Mesenchymal stem cell (in vitro differentiated cells and primary cell): ENCODE results near the gene RARRES1.
A peak's percentile ranks its signal among the peaks of the same experiment; 100 is the strongest.

Experiments used
- DNase-seq: peaks from one replicate; pipeline ENCODE4 v3.0.0-alpha.2; 2013
- H2AFZ ChIP-seq: one replicate; pipeline ENCODE4 v1.6.1; 2013; ENCODE audit warnings: low read depth, mild to moderate bottlenecking, control low read depth, inconsistent platforms, low read length, moderate library complexity
- H2AK5ac ChIP-seq: 2 replicates; pipeline ENCODE4 v1.6.1; 2013; ENCODE audit warnings: low read length, moderate library complexity, mild to moderate bottlenecking, inconsistent platforms; ENCODE audit not compliant: severe bottlenecking
- H2BK120ac ChIP-seq: one replicate; pipeline ENCODE4 v1.6.1; 2013; ENCODE audit warnings: low read depth, mild to moderate bottlenecking, inconsistent platforms, low read length, moderate library complexity
- H2BK12ac ChIP-seq, 2 experiments: one replicate each; pipeline ENCODE4 v1.6.1; 2013; ENCODE audit warnings: inconsistent platforms in 2 of 2, low read length in 2 of 2, mild to moderate bottlenecking in 2 of 2, moderate library complexity in 2 of 2, control low read depth in 1 of 2
- H2BK15ac ChIP-seq: one replicate; pipeline ENCODE4 v1.6.1; 2013; ENCODE audit warnings: mild to moderate bottlenecking, low read depth, inconsistent platforms; ENCODE audit not compliant: poor library complexity, severe bottlenecking
- H2BK5ac ChIP-seq: 2 replicates; pipeline ENCODE4 v1.6.1; 2013; ENCODE audit warnings: low read depth, mild to moderate bottlenecking, low read length, control low read depth, inconsistent platforms; ENCODE audit not compliant: poor library complexity, severe bottlenecking
- H3K14ac ChIP-seq, 2 experiments: one replicate each; pipeline ENCODE4 v1.6.1; 2013; ENCODE audit warnings: inconsistent platforms in 2 of 2, low read length in 2 of 2, control low read depth in 1 of 2, mild to moderate bottlenecking in 1 of 2, moderate library complexity in 1 of 2
- H3K18ac ChIP-seq, 2 experiments: one replicate each; pipeline ENCODE4 v1.6.1; 2013; ENCODE audit warnings: inconsistent platforms in 2 of 2, low read length in 2 of 2, control low read depth in 1 of 2, low read depth in 1 of 2, mild to moderate bottlenecking in 1 of 2
- H3K23ac ChIP-seq, 2 experiments: one replicate each; pipeline ENCODE4 v1.6.1; 2013; ENCODE audit warnings: inconsistent platforms in 2 of 2, low read length in 2 of 2, mild to moderate bottlenecking in 2 of 2, moderate library complexity in 2 of 2, control low read depth in 1 of 2
- H3K27ac ChIP-seq: 2 replicates; pipeline ENCODE4 v1.5.1; 2013; ENCODE audit warnings: mild to moderate bottlenecking, moderate library complexity, low read length, control low read depth, inconsistent platforms; ENCODE audit not compliant: poor library complexity, severe bottlenecking
- H3K27me3 ChIP-seq, 2 experiments: 2 replicates each; pipeline versions ENCODE4 v1.6.1 to v1.7.0; 2013; ENCODE audit warnings: low read length in 2 of 2, mild to moderate bottlenecking in 2 of 2, moderate library complexity in 2 of 2, control low read depth in 1 of 2, inconsistent platforms in 1 of 2; ENCODE audit not compliant: control insufficient read depth in 1 of 2, insufficient read depth in 1 of 2
- H3K36me3 ChIP-seq, 2 experiments: 2 replicates each; pipeline versions ENCODE4 v1.6.1 to v1.7.0; 2013; ENCODE audit warnings: low read length in 2 of 2, control low read depth in 1 of 2, inconsistent platforms in 1 of 2, low read depth in 1 of 2, mild to moderate bottlenecking in 1 of 2; ENCODE audit not compliant: insufficient read depth in 2 of 2, control insufficient read depth in 1 of 2
- H3K4ac ChIP-seq, 2 experiments: one replicate each; pipeline ENCODE4 v1.6.1; 2013; ENCODE audit warnings: inconsistent platforms in 2 of 2, low read length in 2 of 2, mild to moderate bottlenecking in 2 of 2, moderate library complexity in 2 of 2, control low read depth in 1 of 2, low read depth in 1 of 2
- H3K4me1 ChIP-seq: 2 replicates; pipeline ENCODE4 v1.6.1; 2013; ENCODE audit warnings: low read depth, low read length, control low read depth; ENCODE audit not compliant: control insufficient read depth, insufficient read depth
- H3K4me2 ChIP-seq: 2 replicates; pipeline ENCODE4 v1.6.1; 2013; ENCODE audit warnings: low read length, mild to moderate bottlenecking, inconsistent platforms; ENCODE audit not compliant: poor library complexity, severe bottlenecking
- H3K4me3 ChIP-seq, 2 experiments: 2 replicates each; pipeline versions ENCODE4 v1.5.1 to v1.7.0; 2013; ENCODE audit warnings: low read length in 2 of 2, mild to moderate bottlenecking in 2 of 2, control low read depth in 1 of 2, low read depth in 1 of 2; ENCODE audit not compliant: insufficient read depth in 1 of 2
- H3K79me1 ChIP-seq: replicated peaks from 2 replicates; pipeline ENCODE4 v1.6.1; 2013; ENCODE audit warnings: mild to moderate bottlenecking, control low read depth, low read length, inconsistent platforms; ENCODE audit not compliant: poor library complexity, severe bottlenecking
- H3K9ac ChIP-seq: 2 replicates; pipeline ENCODE4 v1.7.0; 2013; ENCODE audit warnings: mild to moderate bottlenecking, low read length, moderate library complexity
- H3K9me3 ChIP-seq: 2 replicates; pipeline ENCODE4 v1.7.0; 2013; ENCODE audit warnings: mild to moderate bottlenecking, low read length; ENCODE audit not compliant: control insufficient read depth
- H4K8ac ChIP-seq: one replicate; pipeline ENCODE4 v1.6.1; 2013; ENCODE audit warnings: inconsistent platforms, mild to moderate bottlenecking, low read length, moderate library complexity
- H4K91ac ChIP-seq: one replicate; pipeline ENCODE4 v1.6.1; 2013; ENCODE audit warnings: mild to moderate bottlenecking, low read length, inconsistent platforms
- WGBS: methylation state at CpG from one replicate; pipeline ENCODE4 v1.1.7; 2013; ENCODE audit warnings: mixed read lengths; 5-methylcytosine and 5-hydroxymethylcytosine counted together

Gene RARRES1

DNA sequence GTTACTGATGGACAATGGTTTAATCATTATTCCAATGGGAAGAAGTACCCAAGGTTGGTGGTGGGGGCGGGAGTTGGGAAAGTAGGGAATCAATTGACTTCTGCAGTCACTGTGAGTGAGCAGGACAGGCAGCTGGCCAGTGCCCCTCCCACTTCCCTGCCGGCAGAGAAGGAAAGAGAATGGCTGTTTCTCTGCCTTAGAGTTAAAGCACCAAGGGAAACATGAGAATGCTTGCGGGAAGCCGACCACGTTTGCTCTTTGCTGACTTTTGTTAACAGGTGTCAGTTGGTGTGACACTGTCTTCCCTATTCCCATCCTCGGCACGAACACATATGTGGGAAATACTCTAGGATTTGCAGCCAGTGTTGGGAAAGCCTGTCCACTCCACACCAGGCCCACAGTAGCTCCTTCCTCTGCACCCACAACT is 36.1 kb upstream of the RARRES1 start:
- no peaks in the 10 kb centered on the region for H3K79me1 ChIP-seq
- H3K27me3 ChIP-seq: no peaks in the 10 kb centered on the region
- H3K23ac ChIP-seq: no peak overlapping the region
- no peak overlapping the region for H3K4ac ChIP-seq
- H2BK12ac ChIP-seq: peak overlapping the region in 1 of 2 experiments; percentile 3
- peak overlapping the region; percentile 54 for H2BK15ac ChIP-seq
- no peak overlapping the region for H2BK5ac ChIP-seq
- H3K14ac ChIP-seq: no peak overlapping the region
- H3K36me3 ChIP-seq: no peaks in the 10 kb centered on the region
- H3K27ac ChIP-seq: no peak overlapping the region
- no peak overlapping the region for H4K8ac ChIP-seq
- no peak overlapping the region for H2BK120ac ChIP-seq
- no peaks in the 10 kb centered on the region for H3K9me3 ChIP-seq
- H2AK5ac ChIP-seq: no peak overlapping the region
- peak overlapping the region in 1 of 2 experiments; percentile 37 for H3K18ac ChIP-seq
- H4K91ac ChIP-seq: no peak overlapping the region
- H3K4me1 ChIP-seq: peaks cover 8% of the 10 kb centered on the region
- peak; percentile 64 for DNase-seq
- WGBS: 38% methylated on average over 7 of the region's 7 CpGs
- no peak overlapping the region for H2AFZ ChIP-seq
- peak overlapping the region in 1 of 2 experiments; percentile 63 for H3K4me3 ChIP-seq
- peak overlapping the region; percentile 81 for H3K9ac ChIP-seq
- H3K4me2 ChIP-seq: no peak overlapping the region

- Histone ChIP-seq H2BK120ac (no peak overlapping the region), H3K36me3 (no peaks in the 10 kb centered on the region), H2AFZ (no peak overlapping the region), H2BK5ac (no peak overlapping the region), H4K91ac (no peak overlapping the region), H3K79me1 (no peaks in the 10 kb centered on the region), H2AK5ac (no peak overlapping the region), H3K9me3 (no peaks in the 10 kb centered on the region), H2BK15ac (no peak overlapping the region), H3K23ac (no peak overlapping the region), H3K27ac (no peak overlapping the region), H3K14ac (no peak overlapping the region), H3K27me3 (no peaks in the 10 kb centered on the region), H2BK12ac (no peak overlapping the region), H3K18ac (no peak overlapping the region), H3K4me2 (no peak overlapping the region), H3K4ac (no peak overlapping the region), H3K4me3 (no peak overlapping the region), H4K8ac (no peak overlapping the region), H3K4me1 (peaks cover 8% of the 10 kb centered on the region), H3K9ac (no peak overlapping the region)
- 91% methylated on average over 1 of the region's 1 CpG for WGBS
- DNase-seq: no peak
Observed at GRCh38 chr3:158766364-158766763, 34.1 kb upstream of the RARRES1 start.

- Histone ChIP-seq H3K9ac (no peak overlapping the region), H3K9me3 (no peaks in the 10 kb centered on the region), H3K79me1 (no peaks in the 10 kb centered on the region), H3K14ac (no peak overlapping the region), H3K4me3 (no peak overlapping the region), H4K8ac (no peak overlapping the region), H2BK15ac (no peak overlapping the region), H3K27ac (no peak overlapping the region), H3K4me1 (peaks cover 8% of the 10 kb centered on the region), H3K4me2 (no peak overlapping the region), H2AFZ (no peak overlapping the region), H3K18ac (no peak overlapping the region), H2BK5ac (no peak overlapping the region), H3K23ac (no peak overlapping the region), H2AK5ac (no peak overlapping the region), H2BK12ac (no peak overlapping the region), H3K4ac (no peak overlapping the region), H2BK120ac (no peak overlapping the region), H3K27me3 (no peaks in the 10 kb centered on the region), H4K91ac (no peak overlapping the region), H3K36me3 (no peaks in the 10 kb centered on the region)
- WGBS: 97% methylated on average over 3 of the region's 3 CpGs
- DNase-seq: no peak
Observed at GRCh38 chr3:158765518-158766205, 33.4 kb upstream of the RARRES1 start.

GRCh38 chr3:158763421-158763820 is 31.2 kb upstream of the RARRES1 start:
- Histone ChIP-seq H2AK5ac (no peak overlapping the region), H3K4ac (no peak overlapping the region), H3K27me3 (no peaks in the 10 kb centered on the region), H3K4me2 (no peak overlapping the region), H3K14ac (no peak overlapping the region), H3K23ac (no peak overlapping the region), H2BK12ac (no peak overlapping the region), H2BK5ac (no peak overlapping the region), H3K4me1 (peaks cover 4% of the 10 kb centered on the region), H3K79me1 (no peaks in the 10 kb centered on the region), H3K27ac (no peak overlapping the region), H4K91ac (no peak overlapping the region), H3K18ac (no peak overlapping the region), H3K9me3 (no peaks in the 10 kb centered on the region), H2AFZ (no peak overlapping the region), H4K8ac (no peak overlapping the region), H2BK15ac (no peak overlapping the region), H2BK120ac (no peak overlapping the region), H3K4me3 (no peak overlapping the region), H3K9ac (no peak overlapping the region), H3K36me3 (peaks cover 0 to 4% of the 10 kb centered on the region in 2 experiments)
- DNase-seq: no peak
- 93% methylated on average over 2 of the region's 2 CpGs for WGBS
